GM12801 (cell line): ENCODE data around the gene FXYD2.

Experiments used
- TF ChIP-seq, protein P1 (sequence below): IDR thresholded peaks from one replicate; pipeline ENCODE4 v1.5.1; 2011; ENCODE audit warnings: control low read depth; ENCODE audit not compliant: insufficient read length; ENCODE audit errors: extremely low read depth

FXYD2 gene

DNA sequence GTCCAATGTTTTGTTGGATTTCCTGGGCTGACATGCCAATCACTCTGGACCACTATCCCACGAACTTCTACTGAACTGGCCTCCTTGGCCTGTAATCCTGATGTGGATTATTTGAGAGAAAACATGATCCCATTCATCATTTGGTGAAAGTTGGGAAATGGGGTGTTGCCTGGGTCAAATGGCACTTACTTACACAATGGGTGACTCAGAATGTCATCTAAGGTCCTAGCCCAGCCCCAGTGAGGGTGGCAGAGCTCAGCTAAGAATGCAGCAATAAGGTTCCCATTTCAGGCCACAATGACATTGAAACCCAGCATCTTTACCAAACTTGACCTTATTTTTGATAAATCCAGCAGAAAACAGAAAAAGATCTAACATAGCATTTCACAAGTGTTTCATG is 19.5 kb downstream of the FXYD2 start:
- TF ChIP-seq, protein P1, sequence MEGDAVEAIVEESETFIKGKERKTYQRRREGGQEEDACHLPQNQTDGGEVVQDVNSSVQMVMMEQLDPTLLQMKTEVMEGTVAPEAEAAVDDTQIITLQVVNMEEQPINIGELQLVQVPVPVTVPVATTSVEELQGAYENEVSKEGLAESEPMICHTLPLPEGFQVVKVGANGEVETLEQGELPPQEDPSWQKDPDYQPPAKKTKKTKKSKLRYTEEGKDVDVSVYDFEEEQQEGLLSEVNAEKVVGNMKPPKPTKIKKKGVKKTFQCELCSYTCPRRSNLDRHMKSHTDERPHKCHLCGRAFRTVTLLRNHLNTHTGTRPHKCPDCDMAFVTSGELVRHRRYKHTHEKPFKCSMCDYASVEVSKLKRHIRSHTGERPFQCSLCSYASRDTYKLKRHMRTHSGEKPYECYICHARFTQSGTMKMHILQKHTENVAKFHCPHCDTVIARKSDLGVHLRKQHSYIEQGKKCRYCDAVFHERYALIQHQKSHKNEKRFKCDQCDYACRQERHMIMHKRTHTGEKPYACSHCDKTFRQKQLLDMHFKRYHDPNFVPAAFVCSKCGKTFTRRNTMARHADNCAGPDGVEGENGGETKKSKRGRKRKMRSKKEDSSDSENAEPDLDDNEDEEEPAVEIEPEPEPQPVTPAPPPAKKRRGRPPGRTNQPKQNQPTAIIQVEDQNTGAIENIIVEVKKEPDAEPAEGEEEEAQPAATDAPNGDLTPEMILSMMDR = no peak

GRCh38 chr11:117803896-117804295 is 20.6 kb downstream of the FXYD2 start:
- TF ChIP-seq, protein P1 = no peak

GRCh38 chr11:117799634-117800033 is 24.9 kb downstream of the FXYD2 start:
- TF ChIP-seq, protein P1 = no peak

DNA sequence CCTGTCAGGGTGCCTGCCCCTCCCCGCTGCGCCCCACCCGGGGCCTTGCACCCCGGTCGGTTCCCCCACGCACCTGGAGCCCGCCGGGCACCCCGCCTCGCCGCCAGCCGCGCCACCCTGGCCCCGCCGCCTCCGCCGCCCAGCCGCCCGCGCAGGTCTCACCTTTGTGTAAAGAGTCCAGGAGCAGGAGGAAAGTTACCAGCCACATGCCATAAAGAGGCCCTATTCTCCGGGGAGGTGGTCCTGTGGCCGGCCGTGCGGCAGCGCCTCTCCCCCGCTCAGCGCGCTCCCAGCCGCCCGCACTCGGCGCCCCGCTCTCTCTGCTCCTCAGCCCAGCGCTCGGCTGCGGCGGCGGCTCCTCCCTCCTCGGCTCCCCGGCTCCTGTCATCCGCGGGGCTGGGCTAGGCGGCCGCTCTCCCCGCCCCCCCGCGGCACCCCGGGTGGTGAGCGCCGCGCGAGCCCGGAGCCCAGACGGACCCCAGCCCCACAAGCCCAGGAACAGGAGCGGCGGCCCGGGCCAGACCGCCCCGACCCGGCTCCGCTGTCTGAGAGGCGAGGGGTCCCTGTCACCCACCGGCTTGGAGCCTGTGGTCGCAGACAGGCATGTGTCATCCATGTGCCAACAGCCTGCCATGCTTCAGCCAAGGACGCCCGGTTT is 27.5 kb downstream of the FXYD2 start, which contains the start of gene DSCAML1:
Gene DSCAML1, minus strand, starts transcription at position 345 of the 658 bp plus-strand sequence. Its CDS starts 137 bp downstream, at position 208.
- TF ChIP-seq, protein P1 = no peak

GRCh38 chr11:117796456-117796871 is 28.1 kb downstream of the FXYD2 start:
- TF ChIP-seq, protein P1 = no peak

- TF ChIP-seq, protein P1 = no peak
Observed at GRCh38 chr11:117795638-117796455, 28.7 kb downstream of the FXYD2 start.

DNA sequence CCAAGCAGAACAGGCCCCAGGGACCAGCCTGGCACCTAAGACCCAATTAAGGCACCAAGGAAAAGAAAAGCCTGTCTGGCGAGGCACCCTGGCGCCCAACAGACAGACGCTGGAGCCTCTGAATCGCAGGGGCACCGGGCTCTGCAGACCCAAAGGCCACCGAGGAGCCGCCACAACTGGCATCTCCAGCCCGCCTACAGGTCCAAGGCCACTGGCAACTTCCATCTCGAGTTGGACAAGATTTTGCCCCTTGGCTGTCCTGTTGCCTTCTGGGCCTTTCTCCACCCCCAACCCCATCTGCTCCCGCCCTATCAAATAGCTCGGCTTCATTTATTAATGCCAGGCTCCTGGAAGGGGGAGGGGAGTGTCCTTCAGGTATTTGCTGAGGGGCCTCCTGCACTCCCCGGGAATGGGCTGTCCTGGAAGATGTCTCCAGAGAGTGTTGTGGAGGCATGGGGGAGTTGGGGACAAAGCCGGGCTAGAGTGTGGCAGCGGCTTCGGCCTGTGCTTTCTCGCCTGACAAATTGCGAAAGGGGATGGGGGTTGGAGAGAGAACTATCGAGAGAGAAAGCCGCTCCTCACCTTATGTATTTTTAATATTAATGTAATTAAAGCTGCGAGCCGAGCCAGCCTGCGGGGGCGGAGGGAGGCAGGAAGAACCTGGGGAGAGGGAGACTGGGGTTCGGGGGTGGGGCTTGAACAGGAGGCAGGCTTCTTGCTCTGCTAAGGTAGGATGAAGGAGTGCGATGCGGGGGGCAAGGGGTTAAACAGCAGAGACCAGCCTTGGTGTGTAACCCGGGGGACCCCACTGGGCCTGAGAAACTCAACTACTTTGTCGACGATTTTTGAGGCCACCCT is 29.5 kb downstream of the FXYD2 start:
- TF ChIP-seq, protein P1 = no peak
